Upper lobe of left lung (tissue), 4 donors: ENCODE measurements around the gene FXYD7.

Source experiments
- POLR2A ChIP-seq, 4 donors: fragments of 450-650 bp; IDR thresholded peaks; one replicate each; pipeline ENCODE4 v1.5.1; 2016 to 2017; ENCODE audit warnings: antibody characterized with exemption in 4 of 4, mild to moderate bottlenecking in 2 of 4
- TF ChIP-seq, protein P1 (sequence below), 6 experiments: fragments of 450-650 bp in 4 of 6; fragments of 200-600 bp in 2 of 6; sonication (generic) in 2 of 6; IDR thresholded peaks; one replicate each; pipeline ENCODE4 v1.5.1; 2016 to 2019; ENCODE audit warnings: antibody characterized with exemption in 6 of 6

DNA sequence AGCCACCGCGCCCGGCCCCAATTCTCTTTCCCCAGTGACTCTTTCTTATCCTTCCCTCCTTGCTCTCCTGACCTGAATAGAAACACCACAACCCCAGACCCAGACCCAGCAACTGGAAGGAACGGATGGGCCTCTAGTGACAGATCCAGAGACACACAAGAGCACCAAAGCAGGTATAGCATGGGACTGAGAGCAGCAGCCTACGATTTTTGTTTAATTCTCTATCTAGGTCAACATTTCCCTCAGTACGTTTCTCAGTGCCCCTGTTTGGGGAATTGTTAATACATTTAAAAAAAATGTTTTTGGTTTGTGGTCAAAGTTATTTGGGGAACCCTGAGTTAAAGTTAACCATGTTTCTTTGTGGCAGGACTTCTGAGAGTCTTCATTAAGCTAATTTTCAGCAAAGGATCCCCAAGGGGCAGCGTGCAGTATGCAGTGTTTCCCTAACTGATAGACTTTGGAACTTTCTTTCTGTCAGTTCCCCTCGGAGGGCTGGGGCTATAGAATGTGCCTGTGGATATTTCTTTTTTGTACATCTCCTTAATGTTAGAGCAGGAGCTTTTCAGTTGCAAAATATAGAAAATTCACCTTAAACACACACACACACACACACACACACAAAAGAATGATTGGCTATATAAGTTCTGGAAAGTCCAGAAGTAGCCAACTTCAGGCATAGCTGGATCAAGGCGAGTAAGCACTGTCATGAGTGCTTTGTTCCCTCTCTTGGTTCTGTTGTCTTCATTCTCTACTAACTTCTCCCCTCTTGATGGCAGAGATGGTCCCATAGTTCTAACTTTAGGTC, 17.8 kb downstream of the FXYD7 start:
- no peak for TF ChIP-seq POLR2A (IDR thresholded peaks at IDR 0.05)
- TF ChIP-seq, protein P1, sequence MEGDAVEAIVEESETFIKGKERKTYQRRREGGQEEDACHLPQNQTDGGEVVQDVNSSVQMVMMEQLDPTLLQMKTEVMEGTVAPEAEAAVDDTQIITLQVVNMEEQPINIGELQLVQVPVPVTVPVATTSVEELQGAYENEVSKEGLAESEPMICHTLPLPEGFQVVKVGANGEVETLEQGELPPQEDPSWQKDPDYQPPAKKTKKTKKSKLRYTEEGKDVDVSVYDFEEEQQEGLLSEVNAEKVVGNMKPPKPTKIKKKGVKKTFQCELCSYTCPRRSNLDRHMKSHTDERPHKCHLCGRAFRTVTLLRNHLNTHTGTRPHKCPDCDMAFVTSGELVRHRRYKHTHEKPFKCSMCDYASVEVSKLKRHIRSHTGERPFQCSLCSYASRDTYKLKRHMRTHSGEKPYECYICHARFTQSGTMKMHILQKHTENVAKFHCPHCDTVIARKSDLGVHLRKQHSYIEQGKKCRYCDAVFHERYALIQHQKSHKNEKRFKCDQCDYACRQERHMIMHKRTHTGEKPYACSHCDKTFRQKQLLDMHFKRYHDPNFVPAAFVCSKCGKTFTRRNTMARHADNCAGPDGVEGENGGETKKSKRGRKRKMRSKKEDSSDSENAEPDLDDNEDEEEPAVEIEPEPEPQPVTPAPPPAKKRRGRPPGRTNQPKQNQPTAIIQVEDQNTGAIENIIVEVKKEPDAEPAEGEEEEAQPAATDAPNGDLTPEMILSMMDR (IDR thresholded peaks at IDR 0.05), result no peak
